Measurements from ENCODE around the gene CXCL12.

The CXCL12 gene

GRCh38 chr10:44376472-44377099 is 8.3 kb downstream of the CXCL12 start:
- Histone ChIP-seq H3K36me3 (ENCODE audit: insufficient read depth, low read length) (no peaks in the 10 kb centered on the region), H2AFZ (ENCODE audit: low read depth, low read length) (no peak overlapping the region), H3K4me3 (ENCODE audit: low read depth in 1 of 2, low read length in 2 of 2) (no peak overlapping the region), H3K79me2 (ENCODE audit: insufficient read depth, low read length) (no peaks in the 10 kb centered on the region), H3K9ac (ENCODE audit: low read depth, low read length) (no peak overlapping the region), H4K20me1 (ENCODE audit: insufficient read depth, low read length) (no peaks in the 10 kb centered on the region), H3K9me3 (ENCODE audit: insufficient read depth, low read length, severe bottlenecking) (no peaks in the 10 kb centered on the region), H3K4me2 (ENCODE audit: insufficient read depth, low read length) (no peak overlapping the region), H3K4me1 (ENCODE audit: insufficient read depth, low read length) (no peaks in the 10 kb centered on the region), H3K27ac (ENCODE audit: low read length) (no peak overlapping the region), H3K27me3 (ENCODE audit: insufficient read depth, low read length, poor library complexity) (no peaks in the 10 kb centered on the region)
- TF ChIP-seq EZH2 (IDR thresholded peaks at IDR 0.05; ENCODE audit: borderline replicate concordance, low read depth, low read length, severe bottlenecking) (no peak), CTCF (IDR thresholded peaks at IDR 0.05; ENCODE audit: borderline replicate concordance, extremely low read depth, low read length, poor library complexity, severe bottlenecking) (no peak)
- ATAC-seq (ENCODE audit: insufficient read depth, low read depth) (no peak), DNase-seq (no peak)

- Histone ChIP-seq H4K20me1 (ENCODE audit: insufficient read depth, low read length) (no peaks in the 10 kb centered on the region), H3K9me3 (ENCODE audit: insufficient read depth, low read length, severe bottlenecking) (no peaks in the 10 kb centered on the region), H3K27ac (ENCODE audit: low read length) (no peak overlapping the region), H3K79me2 (ENCODE audit: insufficient read depth, low read length) (no peaks in the 10 kb centered on the region), H3K36me3 (ENCODE audit: insufficient read depth, low read length) (no peaks in the 10 kb centered on the region), H3K4me2 (ENCODE audit: insufficient read depth, low read length) (no peak overlapping the region), H3K27me3 (ENCODE audit: insufficient read depth, low read length, poor library complexity) (no peaks in the 10 kb centered on the region), H3K4me3 (ENCODE audit: low read depth in 1 of 2, low read length in 2 of 2) (no peak overlapping the region), H2AFZ (ENCODE audit: low read depth, low read length) (no peak overlapping the region), H3K9ac (ENCODE audit: low read depth, low read length) (no peak overlapping the region), H3K4me1 (ENCODE audit: insufficient read depth, low read length) (no peaks in the 10 kb centered on the region)
- ATAC-seq (ENCODE audit: insufficient read depth, low read depth): no peak
- TF ChIP-seq EZH2 (IDR thresholded peaks at IDR 0.05; ENCODE audit: borderline replicate concordance, low read depth, low read length, severe bottlenecking) (no peak), CTCF (IDR thresholded peaks at IDR 0.05; ENCODE audit: borderline replicate concordance, extremely low read depth, low read length, poor library complexity, severe bottlenecking) (no peak)
- DNase-seq: no peak
Observed at GRCh38 chr10:44374155-44374554, 10.7 kb downstream of the CXCL12 start.

- H3K27ac ChIP-seq (ENCODE audit: low read length): no peak overlapping the region
- H3K4me2 ChIP-seq (ENCODE audit: insufficient read depth, low read length): no peak overlapping the region
- H3K27me3 ChIP-seq (ENCODE audit: insufficient read depth, low read length, poor library complexity): peaks cover 4% of the 10 kb centered on the region
- H3K4me3 ChIP-seq (ENCODE audit: low read depth in 1 of 2, low read length in 2 of 2): no peak overlapping the region
- H3K4me1 ChIP-seq (ENCODE audit: insufficient read depth, low read length): no peaks in the 10 kb centered on the region
- DNase-seq (no peak), ATAC-seq (ENCODE audit: insufficient read depth, low read depth) (no peak)
- H3K9me3 ChIP-seq (ENCODE audit: insufficient read depth, low read length, severe bottlenecking): no peaks in the 10 kb centered on the region
- H3K9ac ChIP-seq (ENCODE audit: low read depth, low read length): no peak overlapping the region
- H3K36me3 ChIP-seq (ENCODE audit: insufficient read depth, low read length): no peaks in the 10 kb centered on the region
- TF ChIP-seq CTCF (IDR thresholded peaks at IDR 0.05; ENCODE audit: borderline replicate concordance, extremely low read depth, low read length, poor library complexity, severe bottlenecking) (no peak), EZH2 (IDR thresholded peaks at IDR 0.05; ENCODE audit: borderline replicate concordance, low read depth, low read length, severe bottlenecking) (no peak)
- no peak overlapping the region for H2AFZ ChIP-seq (ENCODE audit: low read depth, low read length)
- H3K79me2 ChIP-seq (ENCODE audit: insufficient read depth, low read length): no peaks in the 10 kb centered on the region
- H4K20me1 ChIP-seq (ENCODE audit: insufficient read depth, low read length): no peaks in the 10 kb centered on the region
Observed at GRCh38 chr10:44373341-44373995, 11.4 kb downstream of the CXCL12 start.

Measured in DND-41 (cell line).